HepG2 (cell line): ENCODE results near the gene MICAL1. TPM values are rescaled to one million over a fixed set of nuclear protein-coding genes. Genes with fewer than 3 reads are reported as not detected.

Source experiments
- ATAC-seq: fragments of 200-7000 bp; cut with Tn5 transposase; 3 replicates; pipeline ENCODE4 v1.9.1; 2020; ENCODE audit warnings: mild to moderate bottlenecking, moderate library complexity
- BruUV-seq: library from RNA; stranded (reverse); fragments of 400-500 nt; replicated peaks from 2 replicates; lab custom pipeline; 2021; lab: Mats Ljungman, UMichigan
- CTCF ChIA-PET: fragments of 300-600 bp; formaldehyde crosslinking; extraction: SDS; loops from one replicate; lab custom pipeline; 2021; ENCODE audit warnings: low total read pairs, inconsistent platforms, low intra/inter-chr PET ratio; lab: Yijun Ruan, JAX
- POLR2A ChIA-PET: fragments of 350-600 bp; sonication (Branson Sonifier 250); formaldehyde crosslinking; loops from one replicate; lab custom pipeline; 2020; ENCODE audit warnings: antibody characterized with exemption, inconsistent platforms; lab: Yijun Ruan, JAX
- DNase-seq: peaks from one replicate; pipeline ENCODE4 v3.0.0-alpha.2; 2015; ENCODE audit warnings: low spot score
- FAIRE-seq: peaks from 3 replicates; lab custom pipeline; 2011; peaks lifted over from hg19 to GRCh38; lab: Jason Lieb, UNC
- H2AFZ ChIP-seq: one replicate; pipeline ENCODE4 v1.6.1; 2011; ENCODE audit warnings: low read length, inconsistent platforms
- H3K27ac ChIP-seq: fragments of 300-600 bp; 3 replicates; pipeline ENCODE4 v1.8.0; 2011; ENCODE audit warnings: mixed run types, mild to moderate bottlenecking, mixed read lengths, low read length, inconsistent platforms; ENCODE audit not compliant: insufficient read depth; ENCODE audit errors: extremely low read length
- H3K27me3 ChIP-seq, 2 experiments: fragments of 200-600 bp in 1 of 2; 2 replicates in 1 of 2; 3 replicates in 1 of 2; pipeline versions ENCODE4 v1.6.0 to v1.8.0; 2011; ENCODE audit warnings: low read length in 2 of 2, mild to moderate bottlenecking in 2 of 2, moderate library complexity in 2 of 2, inconsistent platforms in 1 of 2; ENCODE audit not compliant: insufficient read depth in 2 of 2, control insufficient read depth in 1 of 2
- H3K36me3 ChIP-seq, 2 experiments: fragments of 200-600 bp in 1 of 2; replicated peaks in 1 of 2; 2 replicates in 1 of 2; 3 replicates in 1 of 2; pipeline versions ENCODE4 v1.5.1 to v1.8.0; 2011; ENCODE audit warnings: low read length in 2 of 2, inconsistent platforms in 1 of 2; ENCODE audit not compliant: insufficient read depth in 2 of 2, control insufficient read depth in 1 of 2
- H3K4me1 ChIP-seq: 2 replicates; pipeline ENCODE4 v1.5.1; 2012; ENCODE audit warnings: low read length, inconsistent platforms; ENCODE audit not compliant: insufficient read depth
- H3K4me2 ChIP-seq: 2 replicates; pipeline ENCODE4 v1.6.0; 2011; ENCODE audit warnings: low read depth, low read length, inconsistent platforms
- H3K4me3 ChIP-seq, 3 experiments: fragments of 200-600 bp in 1 of 3; sonication (generic), shearing (Covaris generic) in 1 of 3; replicated peaks in 1 of 3; 2 replicates each; pipeline ENCODE4 v1.5.1; 2011 to 2016; ENCODE audit warnings: low read length in 3 of 3, inconsistent platforms in 2 of 3, low read depth in 2 of 3, mild to moderate bottlenecking in 2 of 3, control low read depth in 1 of 3, mixed read lengths in 1 of 3; ENCODE audit not compliant: insufficient read depth in 1 of 3
- H3K79me2 ChIP-seq: one replicate; pipeline ENCODE4 v1.6.1; 2011; ENCODE audit warnings: low read length, inconsistent platforms; ENCODE audit not compliant: insufficient read depth
- H3K9ac ChIP-seq: 2 replicates; pipeline ENCODE4 v1.6.0; 2011; ENCODE audit warnings: mild to moderate bottlenecking, low read depth, low read length, inconsistent platforms; ENCODE audit not compliant: insufficient read depth
- H3K9me3 ChIP-seq: 2 replicates; pipeline ENCODE4 v1.5.1; 2012; ENCODE audit warnings: mild to moderate bottlenecking, low read length
- H4K20me1 ChIP-seq: 2 replicates; pipeline ENCODE4 v1.6.0; 2011; ENCODE audit warnings: inconsistent platforms, mild to moderate bottlenecking, low read length, moderate library complexity; ENCODE audit not compliant: insufficient read depth
- CEBPG ChIP-seq: IDR thresholded peaks from 2 replicates; pipeline ENCODE4 v1.6.1; 2016
- KLF16 ChIP-seq, 2 experiments: sonication (generic) in 1 of 2; formaldehyde crosslinking in 1 of 2; IDR thresholded peaks; 2 replicates each; pipeline versions ENCODE4 v1.6.1 to v1.8.0; 2016 to 2023; ENCODE audit warnings: missing genetic modification reagents in 2 of 2, missing compliant biosample characterization in 1 of 2
- MAFF ChIP-seq: IDR thresholded peaks from 2 replicates; pipeline ENCODE4 v1.6.1; 2011; ENCODE audit warnings: low read depth, low read length, improper control_type of control experiment
- PRPF4 ChIP-seq: fragments of 200-400 bp; formaldehyde crosslinking; IDR thresholded peaks from 2 replicates; pipeline ENCODE4 v1.6.1; 2016; ENCODE audit warnings: low read length, low read depth; ENCODE audit not compliant: poor library complexity, severe bottlenecking
- TAF15 ChIP-seq: fragments of 200-400 bp; formaldehyde crosslinking; IDR thresholded peaks from one replicate; pipeline ENCODE4 v1.6.1; 2018; ENCODE audit warnings: mild to moderate bottlenecking, low read depth, low read length; ENCODE audit not compliant: poor library complexity, severe bottlenecking
- ZNF670 ChIP-seq: sonication (generic); formaldehyde crosslinking; IDR thresholded peaks from 2 replicates; pipeline ENCODE4 v1.8.0; 2022; ENCODE audit warnings: mild to moderate bottlenecking, missing genetic modification reagents, borderline replicate concordance
- WGBS: methylation state at CpG from one replicate; pipeline ENCODE4 v1.1.6; 2017; ENCODE audit warnings: low lambda C conversion rate; 5-methylcytosine and 5-hydroxymethylcytosine counted together
- in situ Hi-C: cut with HindIII; loops from 2 replicates; pipeline ENCODE4 v1.10.0; 2017; ENCODE audit warnings: low pct_unique_long_range_greater_than_20kb; ENCODE audit not compliant: extremely low pct_ligation_motif_present
- intact Hi-C: fragments of 100-400 bp; cut with micrococcal nuclease; formaldehyde crosslinking; loops from one replicate; pipeline ENCODE4 v1.10.0; 2022; ENCODE audit not compliant: unreplicated experiment
- polyA plus RNA-seq, 8 experiments: library from polyadenylated mRNA; depleted of rRNA in 3 of 8; stranded (reverse) in 7 of 8; unstranded in 1 of 8; fragments of >200 nt; fragmentation: Illumina TruSeq in 4 of 8; extraction: Trizol in 4 of 8; gene quantifications; 2 replicates each; pipeline versions ENCODE4 v1.2.1 to v1.2.3, GENCODE V29; 2011 to 2016; ENCODE audit warnings: low read depth in 4 of 8, missing spikeins in 1 of 8, mixed read lengths in 1 of 8; ENCODE audit not compliant: insufficient read depth in 1 of 8
- total RNA-seq, 5 experiments: library from RNA; depleted of rRNA; stranded (reverse); fragments of >200 nt; fragmentation: Illumina TruSeq; extraction: Trizol; gene quantifications; 2 replicates each; pipeline ENCODE4 v1.2.3, GENCODE V29; 2016; ENCODE audit warnings: low read depth in 1 of 5
- TF ChIP-seq, protein P1 (sequence below): sonication (generic); formaldehyde crosslinking; IDR thresholded peaks from 2 replicates; pipeline ENCODE4 v1.4.0; 2020; ENCODE audit warnings: missing genetic modification reagents
- TF ChIP-seq, protein P2 (sequence below): sonication (generic); formaldehyde crosslinking; IDR thresholded peaks from 2 replicates; pipeline ENCODE4 v1.4.0; 2020; ENCODE audit warnings: mild to moderate bottlenecking, missing genetic modification reagents
- TF ChIP-seq, protein P3 (sequence below): sonication (generic); formaldehyde crosslinking; IDR thresholded peaks from 2 replicates; pipeline ENCODE4 v1.4.0; 2020; ENCODE audit warnings: missing genetic modification reagents; ENCODE audit errors: not compliant biosample characterization

Gene MICAL1
- total and polyA plus RNA-seq, 2 of the 13 experiments (the other 11 are each of a cell fraction or from before 2014, with no cell fraction given), result 6.9 to 39.0 TPM

DNA sequence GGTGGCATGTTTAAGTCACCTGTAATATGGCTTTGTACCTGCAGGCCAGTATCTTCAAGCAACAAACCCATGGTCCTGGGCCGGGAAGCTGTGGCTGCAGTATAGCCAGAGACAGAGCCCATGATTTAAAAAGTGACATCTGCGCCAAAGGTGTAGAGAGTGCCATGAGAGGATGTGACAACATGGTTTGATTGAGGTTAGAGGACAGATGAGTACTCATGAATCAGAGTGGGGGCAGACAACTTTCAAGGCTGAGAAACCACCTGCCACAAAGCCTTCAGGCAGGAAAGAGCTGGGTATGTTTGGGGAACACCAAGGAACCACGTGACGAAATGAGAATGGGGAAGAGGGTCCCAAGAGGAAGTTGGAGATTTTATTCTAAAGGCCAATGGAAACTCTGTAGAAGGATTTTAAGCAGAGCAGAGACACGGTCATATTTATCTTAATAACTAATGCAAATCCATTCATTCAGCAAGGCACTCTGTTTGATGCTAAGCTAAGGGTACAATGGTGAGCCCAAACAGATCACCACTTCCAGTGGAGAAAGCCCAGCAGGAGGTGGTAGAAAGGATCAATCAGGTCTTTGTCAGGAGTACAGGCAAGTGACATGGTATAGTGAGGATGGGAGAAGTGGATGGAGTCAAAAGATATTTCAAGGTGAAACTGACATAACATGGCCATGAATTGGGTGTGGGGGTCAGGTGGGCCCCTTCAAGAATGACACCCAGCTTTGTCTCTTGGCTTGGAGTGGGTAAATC lies 3.4 kb upstream of the MICAL1 start:
- intact Hi-C loops, result loop anchor here (5.0 kb wide), 1 partner anchor 272 kb away; no protein-coding TSS in a partner anchor
- ChIA-PET POLR2A (interaction anchor here (1.3 kb wide), 1 partner anchor 21 kb away, joined by 3 read pairs; no protein-coding TSS in a partner anchor), CTCF (no interaction called here)
- Histone ChIP-seq H2AFZ (no peak overlapping the region), H4K20me1 (no peaks in the 10 kb centered on the region), H3K27me3 (no peaks in the 10 kb centered on the region), H3K4me2 (no peak overlapping the region), H3K36me3 (peaks cover 0 to 9% of the 10 kb centered on the region in 2 experiments; a peak in 2 of 5 replicates), H3K27ac (no peak overlapping the region), H3K4me1 (peaks cover 20% of the 10 kb centered on the region), H3K9ac (no peak overlapping the region), H3K79me2 (no peaks in the 10 kb centered on the region), H3K9me3 (no peaks in the 10 kb centered on the region), H3K4me3 (no peak overlapping the region)
- WGBS, result 94% methylated on average over 5 of the region's 5 CpGs
- no TSS peak for BruUV-seq
- no peak for DNase-seq
- FAIRE-seq, result no peak
- TF ChIP-seq TAF15 (no peak), ZNF670 (CRISPR knock-in tag) (no peak), KLF16 (CRISPR knock-in tag; IDR thresholded peaks at IDR 0.05) (no peak), PRPF4 (no peak), MAFF (no peak), CEBPG (CRISPR knock-in tag) (no peak)
- TF ChIP-seq, protein P1, sequence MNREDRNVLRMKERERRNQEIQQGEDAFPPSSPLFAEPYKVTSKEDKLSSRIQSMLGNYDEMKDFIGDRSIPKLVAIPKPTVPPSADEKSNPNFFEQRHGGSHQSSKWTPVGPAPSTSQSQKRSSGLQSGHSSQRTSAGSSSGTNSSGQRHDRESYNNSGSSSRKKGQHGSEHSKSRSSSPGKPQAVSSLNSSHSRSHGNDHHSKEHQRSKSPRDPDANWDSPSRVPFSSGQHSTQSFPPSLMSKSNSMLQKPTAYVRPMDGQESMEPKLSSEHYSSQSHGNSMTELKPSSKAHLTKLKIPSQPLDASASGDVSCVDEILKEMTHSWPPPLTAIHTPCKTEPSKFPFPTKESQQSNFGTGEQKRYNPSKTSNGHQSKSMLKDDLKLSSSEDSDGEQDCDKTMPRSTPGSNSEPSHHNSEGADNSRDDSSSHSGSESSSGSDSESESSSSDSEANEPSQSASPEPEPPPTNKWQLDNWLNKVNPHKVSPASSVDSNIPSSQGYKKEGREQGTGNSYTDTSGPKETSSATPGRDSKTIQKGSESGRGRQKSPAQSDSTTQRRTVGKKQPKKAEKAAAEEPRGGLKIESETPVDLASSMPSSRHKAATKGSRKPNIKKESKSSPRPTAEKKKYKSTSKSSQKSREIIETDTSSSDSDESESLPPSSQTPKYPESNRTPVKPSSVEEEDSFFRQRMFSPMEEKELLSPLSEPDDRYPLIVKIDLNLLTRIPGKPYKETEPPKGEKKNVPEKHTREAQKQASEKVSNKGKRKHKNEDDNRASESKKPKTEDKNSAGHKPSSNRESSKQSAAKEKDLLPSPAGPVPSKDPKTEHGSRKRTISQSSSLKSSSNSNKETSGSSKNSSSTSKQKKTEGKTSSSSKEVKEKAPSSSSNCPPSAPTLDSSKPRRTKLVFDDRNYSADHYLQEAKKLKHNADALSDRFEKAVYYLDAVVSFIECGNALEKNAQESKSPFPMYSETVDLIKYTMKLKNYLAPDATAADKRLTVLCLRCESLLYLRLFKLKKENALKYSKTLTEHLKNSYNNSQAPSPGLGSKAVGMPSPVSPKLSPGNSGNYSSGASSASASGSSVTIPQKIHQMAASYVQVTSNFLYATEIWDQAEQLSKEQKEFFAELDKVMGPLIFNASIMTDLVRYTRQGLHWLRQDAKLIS (CRISPR knock-in tag), result no peak
- TF ChIP-seq, protein P2, sequence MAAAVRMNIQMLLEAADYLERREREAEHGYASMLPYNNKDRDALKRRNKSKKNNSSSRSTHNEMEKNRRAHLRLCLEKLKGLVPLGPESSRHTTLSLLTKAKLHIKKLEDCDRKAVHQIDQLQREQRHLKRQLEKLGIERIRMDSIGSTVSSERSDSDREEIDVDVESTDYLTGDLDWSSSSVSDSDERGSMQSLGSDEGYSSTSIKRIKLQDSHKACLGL (CRISPR knock-in tag), result no peak
- TF ChIP-seq, protein P3, sequence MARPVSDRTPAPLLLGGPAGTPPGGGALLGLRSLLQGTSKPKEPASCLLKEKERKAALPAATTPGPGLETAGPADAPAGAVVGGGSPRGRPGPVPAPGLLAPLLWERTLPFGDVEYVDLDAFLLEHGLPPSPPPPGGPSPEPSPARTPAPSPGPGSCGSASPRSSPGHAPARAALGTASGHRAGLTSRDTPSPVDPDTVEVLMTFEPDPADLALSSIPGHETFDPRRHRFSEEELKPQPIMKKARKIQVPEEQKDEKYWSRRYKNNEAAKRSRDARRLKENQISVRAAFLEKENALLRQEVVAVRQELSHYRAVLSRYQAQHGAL (CRISPR knock-in tag), result no peak
- ATAC-seq, result no peak
- in situ Hi-C loops, result no loop called here
